Neural crest cell (in vitro differentiated cells): ENCODE measurements around the gene PKD1. TPM values are rescaled to one million over a fixed set of nuclear protein-coding genes. Genes with fewer than 3 reads are reported as not detected.
A peak's percentile ranks its signal among the peaks of the same experiment; 100 is the strongest.
"Not testable (repeated sequence)": the region's sequence is repeated elsewhere in the genome, so short reads cannot be mapped to it uniquely, and the experiment has no call there.

Experiments used
- DNase-seq: peaks from one replicate; pipeline ENCODE4 v3.0.0; 2021; ENCODE audit warnings: low read depth, mixed read lengths, low spot score
- H3K27ac Mint-ChIP-seq: one replicate; pipeline ENCODE4 v1.8.0; 2021; ENCODE audit warnings: mild to moderate bottlenecking, mixed read lengths; ENCODE audit not compliant: unreplicated experiment
- H3K27me3 Mint-ChIP-seq: 2 replicates; pipeline ENCODE4 v1.8.0; 2021; ENCODE audit warnings: low read depth, mild to moderate bottlenecking, mixed read lengths
- H3K36me3 Mint-ChIP-seq: 2 replicates; pipeline ENCODE4 v1.8.0; 2021; ENCODE audit warnings: low read depth, mild to moderate bottlenecking, mixed read lengths
- H3K4me1 Mint-ChIP-seq: 2 replicates; pipeline ENCODE4 v1.8.0; 2021; ENCODE audit warnings: mixed read lengths
- H3K4me3 Mint-ChIP-seq: one replicate; pipeline ENCODE4 v1.8.0; 2021; ENCODE audit warnings: mild to moderate bottlenecking, mixed read lengths
- H3K9me3 Mint-ChIP-seq: 2 replicates; pipeline ENCODE4 v1.8.0; 2021; ENCODE audit warnings: mixed read lengths
- CTCF ChIP-seq: fragments of 200-600 bp; sonication (generic); conservative IDR thresholded peaks from 2 replicates; pipeline ENCODE4 v1.5.0; 2021; ENCODE audit warnings: antibody characterized with exemption, mild to moderate bottlenecking
- total RNA-seq: library from RNA; stranded (reverse); gene quantifications from 2 replicates; pipeline ENCODE4 v1.2.1, GENCODE V29; 2021

The PKD1 gene
- total RNA-seq, 1 donor from 2014 or later = 115 TPM

- not testable (repeated sequence) for H3K9me3 Mint-ChIP-seq, H3K27me3 Mint-ChIP-seq, DNase-seq, H3K27ac Mint-ChIP-seq, H3K4me3 Mint-ChIP-seq, H3K36me3 Mint-ChIP-seq
- H3K4me1 Mint-ChIP-seq = peaks cover 19% of the 10 kb centered on the region
Measured at GRCh38 chr16:2123706-2124376, 11.9 kb downstream of the PKD1 start.

GRCh38 chr16:2122934-2123683, 12.6 kb downstream of the PKD1 start:
- not testable (repeated sequence) for H3K27me3 Mint-ChIP-seq, H3K36me3 Mint-ChIP-seq, H3K27ac Mint-ChIP-seq, H3K4me3 Mint-ChIP-seq, DNase-seq, H3K9me3 Mint-ChIP-seq
- peaks cover 15% of the 10 kb centered on the region for H3K4me1 Mint-ChIP-seq

GRCh38 chr16:2122429-2122828, 13.3 kb downstream of the PKD1 start:
- Mint-ChIP-seq H3K27ac (no peak overlapping the region), H3K9me3 (no peaks in the 10 kb centered on the region), H3K36me3 (no peaks in the 10 kb centered on the region), H3K4me3 (no peak overlapping the region), H3K4me1 (peaks cover 15% of the 10 kb centered on the region), H3K27me3 (no peaks in the 10 kb centered on the region)
- no peak for TF ChIP-seq CTCF
- no peak for DNase-seq

- Mint-ChIP-seq H3K27me3 (no peaks in the 10 kb centered on the region), H3K4me3 (no peak overlapping the region), H3K9me3 (no peaks in the 10 kb centered on the region), H3K27ac (no peak overlapping the region), H3K4me1 (peaks cover 10% of the 10 kb centered on the region), H3K36me3 (no peaks in the 10 kb centered on the region)
- TF ChIP-seq CTCF = no peak
- no peak for DNase-seq
Measured at GRCh38 chr16:2121853-2122252, 13.8 kb downstream of the PKD1 start.

GRCh38 chr16:2121325-2121724, 14.4 kb downstream of the PKD1 start:
- peak; percentile 49 for TF ChIP-seq CTCF
- not testable (repeated sequence) for H3K4me1 Mint-ChIP-seq, H3K27ac Mint-ChIP-seq, H3K27me3 Mint-ChIP-seq, H3K36me3 Mint-ChIP-seq, H3K9me3 Mint-ChIP-seq, DNase-seq
- H3K4me3 Mint-ChIP-seq = peak overlapping the region; percentile 78

- not testable (repeated sequence) for H3K4me3 Mint-ChIP-seq, H3K27ac Mint-ChIP-seq, H3K36me3 Mint-ChIP-seq, H3K9me3 Mint-ChIP-seq, H3K27me3 Mint-ChIP-seq, H3K4me1 Mint-ChIP-seq, DNase-seq
Measured at GRCh38 chr16:2117960-2118722, 17.6 kb downstream of the PKD1 start.

- H3K36me3 Mint-ChIP-seq, H3K4me1 Mint-ChIP-seq, DNase-seq, H3K27ac Mint-ChIP-seq, H3K27me3 Mint-ChIP-seq, H3K9me3 Mint-ChIP-seq, H3K4me3 Mint-ChIP-seq: not testable (repeated sequence)
Measured at GRCh38 chr16:2117341-2117740, 18.4 kb downstream of the PKD1 start.

- H3K36me3 Mint-ChIP-seq, DNase-seq, H3K27ac Mint-ChIP-seq, H3K9me3 Mint-ChIP-seq, H3K4me3 Mint-ChIP-seq, H3K27me3 Mint-ChIP-seq, H3K4me1 Mint-ChIP-seq: not testable (repeated sequence)
Measured at GRCh38 chr16:2116428-2116827, 19.3 kb downstream of the PKD1 start.
